GOT3 (cell line): ENCODE results near the gene PRKAG2.

Source experiments
- DNase-seq: peaks from one replicate; lab custom pipeline; 2025; ENCODE audit warnings: mixed read lengths; lab: John Stamatoyannopoulos, UW

Gene PRKAG2

GRCh38 chr7:151817981-151818673, 58.8 kb downstream of the PRKAG2 start:
- no peak for DNase-seq

GRCh38 chr7:151817315-151817690, 59.6 kb downstream of the PRKAG2 start:
- DNase-seq, result no peak

GRCh38 chr7:151816562-151817314, 60.2 kb downstream of the PRKAG2 start:
- no peak for DNase-seq

GRCh38 chr7:151815419-151815818, 61.5 kb downstream of the PRKAG2 start:
- no peak for DNase-seq

GRCh38 chr7:151814400-151815009, 62.4 kb downstream of the PRKAG2 start:
- no peak for DNase-seq

- DNase-seq, result no peak
Measured at GRCh38 chr7:151813997-151814396, 62.9 kb downstream of the PRKAG2 start.

GRCh38 chr7:151813445-151813844, 63.5 kb downstream of the PRKAG2 start:
- DNase-seq, result no peak

- DNase-seq, result no peak
Measured at GRCh38 chr7:151812967-151813366, 63.9 kb downstream of the PRKAG2 start.

- no peak for DNase-seq
Measured at GRCh38 chr7:151810441-151811232, 66.3 kb downstream of the PRKAG2 start.

GRCh38 chr7:151809864-151810170, 67.1 kb downstream of the PRKAG2 start:
- no peak for DNase-seq

- DNase-seq, result no peak
Measured at GRCh38 chr7:151809146-151809863, 67.6 kb downstream of the PRKAG2 start.

- DNase-seq, result no peak
Measured at GRCh38 chr7:151808400-151809145, 68.3 kb downstream of the PRKAG2 start.

- no peak for DNase-seq
Measured at GRCh38 chr7:151807846-151808245, 69.1 kb downstream of the PRKAG2 start.

- no peak for DNase-seq
Measured at GRCh38 chr7:151806952-151807775, 69.8 kb downstream of the PRKAG2 start.

GRCh38 chr7:151806204-151806603, 70.7 kb downstream of the PRKAG2 start:
- no peak for DNase-seq

GRCh38 chr7:151805191-151805590, 71.7 kb downstream of the PRKAG2 start:
- no peak for DNase-seq

GRCh38 chr7:151804756-151805155, 72.2 kb downstream of the PRKAG2 start:
- DNase-seq, result no peak

GRCh38 chr7:151803841-151804240, 73.1 kb downstream of the PRKAG2 start:
- DNase-seq, result no peak

GRCh38 chr7:151802469-151802846, 74.5 kb downstream of the PRKAG2 start:
- DNase-seq, result no peak

- DNase-seq, result no peak
Measured at GRCh38 chr7:151801782-151802468, 75.0 kb downstream of the PRKAG2 start.
